Stimulated activated naive CD4-positive, alpha-beta T cell treated with Interleukin-2 at 50 U/mL for 16 hours (primary cell): Measurements from ENCODE around the gene TRA2A.
"Not testable (repeated sequence)": the region's sequence is repeated elsewhere in the genome, so short reads cannot be mapped to it uniquely, and the experiment has no call there.

ENCODE experiments used
- DNase-seq: peaks from one replicate; lab custom pipeline; 2025; lab: John Stamatoyannopoulos, UW

The TRA2A gene

DNA sequence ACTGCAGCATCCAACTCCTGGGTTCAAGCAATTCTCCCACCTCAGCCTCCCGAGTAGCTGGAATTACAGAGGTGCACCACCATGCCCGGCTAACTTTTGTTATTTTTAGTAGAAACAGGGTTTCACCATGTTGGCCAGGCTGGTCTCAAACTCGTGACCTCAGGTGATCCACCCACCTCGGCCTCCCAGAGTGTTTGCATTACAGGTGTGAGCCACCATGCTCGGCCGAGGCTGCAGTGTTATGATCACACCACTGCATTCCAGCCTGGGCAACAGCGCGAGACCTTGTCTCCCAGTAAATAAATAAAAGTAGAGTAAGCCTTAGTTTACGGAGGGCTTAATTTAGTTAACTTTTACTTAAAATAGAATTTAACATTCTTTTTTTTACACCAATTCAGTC is 37.8 kb downstream of the TRA2A start:
- DNase-seq, result no peak

DNA sequence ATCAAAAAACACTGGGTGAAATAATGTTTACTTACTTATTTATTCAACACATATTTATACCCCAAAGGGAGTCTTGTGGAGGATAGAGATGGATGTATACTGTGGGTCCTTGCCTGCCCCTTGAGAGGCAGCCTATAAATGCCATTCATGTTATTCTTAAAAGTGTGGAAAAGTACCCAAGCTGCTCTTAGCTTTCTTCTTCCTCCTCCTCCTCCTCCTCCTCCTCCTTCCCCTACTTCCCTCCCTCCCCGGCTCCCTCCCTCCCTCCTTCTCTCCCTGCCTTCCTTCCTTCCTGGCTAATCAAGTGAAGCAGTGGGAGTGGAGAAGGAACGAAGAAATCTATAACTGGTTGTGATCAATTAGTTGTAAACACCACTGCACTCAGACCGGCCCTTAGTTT is 40.3 kb downstream of the TRA2A start:
- DNase-seq, result no peak

DNA sequence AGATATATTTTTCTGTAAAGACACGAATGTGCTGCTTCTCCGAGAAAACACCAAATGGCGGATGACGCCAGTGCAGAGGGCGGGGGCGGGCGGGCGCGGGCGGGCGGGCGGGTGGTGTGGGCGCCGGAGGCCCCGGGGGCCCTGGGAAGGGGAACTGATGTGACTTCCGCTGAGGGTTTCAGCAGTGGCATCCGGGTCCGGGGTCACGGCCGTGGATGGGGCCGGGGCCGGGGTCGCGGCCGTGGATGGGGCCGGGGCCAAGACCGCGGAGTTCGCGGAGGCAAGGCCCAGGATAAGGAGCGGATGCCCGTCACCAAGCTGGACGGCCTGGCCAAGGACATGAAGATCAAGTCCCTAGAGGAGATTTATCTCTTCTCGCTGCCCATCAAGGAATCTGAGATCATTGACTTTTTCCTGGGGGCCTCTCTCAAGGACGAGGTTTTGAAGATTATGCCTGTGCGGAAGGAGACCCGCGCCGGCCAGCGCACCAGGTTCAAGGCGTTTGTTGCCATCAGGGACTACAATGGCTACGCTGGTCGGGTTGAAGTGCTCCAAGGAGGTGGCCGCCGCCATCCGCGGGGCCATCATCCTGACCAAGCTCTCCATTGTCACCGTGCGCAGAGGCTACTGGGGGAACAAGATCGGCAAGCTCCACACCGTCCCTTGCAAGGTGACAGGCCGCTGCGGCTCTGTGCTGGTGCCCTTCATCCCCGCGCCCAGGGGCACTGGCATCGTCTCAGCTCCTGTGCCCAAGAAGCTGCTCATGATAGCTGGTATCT is 41.2 kb downstream of the TRA2A start:
- DNase-seq, result peak; percentile 45

DNA sequence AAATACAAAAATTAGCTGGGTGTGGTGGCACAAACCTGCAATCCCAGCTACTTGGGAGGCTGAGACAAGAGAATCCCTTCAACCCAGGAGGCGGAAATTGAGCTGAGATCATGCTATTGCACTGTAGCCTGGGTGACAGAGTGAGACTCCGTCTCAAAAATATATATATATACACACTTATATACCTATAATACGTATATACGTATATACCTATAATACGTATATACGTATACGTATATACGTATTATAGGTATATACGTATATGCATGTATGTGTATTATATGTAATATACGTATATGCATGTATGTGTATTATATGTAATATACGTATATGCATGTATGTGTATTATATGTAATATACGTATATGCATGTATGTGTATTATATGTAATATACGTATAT is 43.1 kb downstream of the TRA2A start:
- not testable (repeated sequence) for DNase-seq

GRCh38 chr7:23487670-23488069 is 44.1 kb downstream of the TRA2A start:
- DNase-seq, result no peak

- DNase-seq, result no peak
These were observed 45.6 kb downstream of the TRA2A start for GRCh38 chr7:23486002-23486773.

DNA sequence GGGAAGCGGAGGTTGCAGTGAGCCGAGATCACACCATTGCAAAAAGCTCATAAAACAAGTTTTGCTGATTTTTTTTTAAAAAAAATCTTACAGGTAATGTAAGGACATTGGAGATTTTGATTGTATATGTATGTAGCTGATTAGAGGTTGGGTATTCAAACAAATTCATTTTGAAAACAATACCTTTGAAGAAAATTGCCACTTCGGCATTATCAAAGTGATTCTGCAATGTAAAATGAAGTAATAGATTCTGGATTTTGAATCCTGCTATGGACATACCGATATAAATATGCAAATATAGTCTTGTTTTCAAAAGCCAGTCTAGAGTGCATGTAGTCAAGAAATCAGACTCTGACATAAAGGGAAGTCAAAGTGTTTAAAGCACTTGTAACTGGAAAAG is 49.1 kb downstream of the TRA2A start:
- no peak for DNase-seq

GRCh38 chr7:23477962-23478866 is 53.6 kb downstream of the TRA2A start:
- no peak for DNase-seq

- DNase-seq, result no peak
These were observed 54.7 kb downstream of the TRA2A start for GRCh38 chr7:23477157-23477499.

GRCh38 chr7:23476286-23477156 is 55.3 kb downstream of the TRA2A start:
- DNase-seq, result no peak

DNA sequence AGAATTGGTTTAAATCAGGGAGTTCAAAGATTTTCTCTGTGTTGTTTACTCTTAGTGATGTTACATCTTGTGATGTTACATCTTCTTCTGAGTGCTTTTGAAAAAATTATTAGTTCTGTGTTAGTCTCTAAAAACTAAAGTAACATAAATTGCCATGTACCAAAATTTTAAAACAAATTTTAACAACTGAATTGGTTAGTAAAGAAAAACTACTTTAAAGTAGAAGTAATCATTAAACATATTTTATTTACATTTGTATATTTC is 56.3 kb downstream of the TRA2A start:
- DNase-seq, result no peak

GRCh38 chr7:23474829-23475575 is 56.8 kb downstream of the TRA2A start:
- DNase-seq, result no peak

DNA sequence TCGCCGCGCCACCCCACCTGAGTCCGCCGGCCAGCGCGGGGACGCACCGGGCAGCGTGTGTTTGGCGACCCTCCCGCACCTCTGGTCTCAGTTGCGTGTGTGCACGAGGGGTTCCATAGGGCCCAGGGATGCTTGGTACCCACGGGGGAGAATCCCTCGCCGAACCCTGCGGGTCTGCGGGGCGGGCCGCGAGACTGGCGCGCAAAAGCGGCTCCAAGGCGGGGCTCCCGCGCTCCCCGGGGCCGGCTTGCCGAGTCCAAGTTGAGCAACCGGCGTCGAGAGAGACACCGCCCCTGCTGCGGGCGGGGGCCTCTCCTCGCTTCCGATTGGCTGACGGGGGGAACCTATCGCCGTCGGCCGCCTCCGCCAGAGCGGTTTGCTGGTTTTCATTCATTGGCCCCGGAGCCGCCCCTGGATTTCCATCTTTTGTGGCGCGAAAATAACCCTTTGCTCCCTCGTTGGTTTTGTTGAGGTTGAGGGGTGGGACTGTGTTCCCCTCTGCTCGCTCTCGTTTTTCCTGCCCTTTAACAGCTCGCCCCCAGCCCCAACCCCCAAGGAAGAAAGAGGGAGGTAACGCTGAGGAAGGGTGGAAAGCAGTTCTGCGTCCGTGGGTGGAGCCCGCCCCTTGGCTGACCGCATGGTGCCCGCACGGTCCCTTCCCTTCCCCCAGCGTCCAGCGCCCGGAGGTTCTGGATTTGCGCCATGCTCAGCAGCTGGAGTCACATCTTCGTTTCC is 57.5 kb downstream of the TRA2A start:
- peak; percentile 37 for DNase-seq

DNA sequence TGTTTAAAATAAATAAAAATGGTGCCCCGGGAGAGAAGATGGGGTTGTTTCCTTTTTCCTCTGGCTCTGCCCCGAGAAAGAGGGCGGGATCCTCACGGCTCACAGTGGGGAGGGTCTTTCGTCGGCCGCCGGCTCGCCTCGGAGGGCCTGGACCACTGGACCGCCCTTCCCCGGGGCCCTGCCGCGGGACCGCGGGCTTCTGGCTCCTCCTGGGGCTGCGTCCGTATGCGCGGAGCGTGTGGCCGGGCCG is 58.0 kb downstream of the TRA2A start:
- no peak for DNase-seq

- no peak for DNase-seq
These were observed 58.6 kb downstream of the TRA2A start for GRCh38 chr7:23472956-23473843.

- DNase-seq, result no peak
These were observed 59.2 kb downstream of the TRA2A start for GRCh38 chr7:23472556-23472955.

- DNase-seq, result no peak
These were observed 59.7 kb downstream of the TRA2A start for GRCh38 chr7:23472046-23472445.

GRCh38 chr7:23471106-23471859 is 60.5 kb downstream of the TRA2A start:
- no peak for DNase-seq
